H9 (cell line): ENCODE results near the gene TRIM22. TPM values are rescaled to one million over a fixed set of nuclear protein-coding genes. Genes with fewer than 3 reads are reported as not detected.
A peak's percentile ranks its signal among the peaks of the same experiment; 100 is the strongest.

Experiments used
- DNase-seq: peaks from one replicate; pipeline ENCODE4 v3.0.0-alpha.2; 2017
- H2AFZ ChIP-seq: one replicate; pipeline ENCODE4 v1.6.1; 2013; ENCODE audit warnings: mild to moderate bottlenecking, low read length, control low read depth, moderate library complexity
- H2AK5ac ChIP-seq: 2 replicates; pipeline ENCODE4 v1.6.1; 2013; ENCODE audit warnings: low read length, control low read depth, mixed read lengths; ENCODE audit not compliant: insufficient read length
- H2BK120ac ChIP-seq: one replicate; pipeline ENCODE4 v1.6.1; 2013; ENCODE audit warnings: low read depth, mild to moderate bottlenecking, low read length, control low read depth, inconsistent platforms; ENCODE audit not compliant: poor library complexity, severe bottlenecking
- H2BK12ac ChIP-seq: 2 replicates; pipeline ENCODE4 v1.6.1; 2013; ENCODE audit warnings: low read length, control low read depth, mixed read lengths, low read depth; ENCODE audit not compliant: insufficient read length
- H2BK15ac ChIP-seq: 2 replicates; pipeline ENCODE4 v1.6.1; 2013; ENCODE audit warnings: low read depth, low read length, control low read depth
- H2BK20ac ChIP-seq: one replicate; pipeline ENCODE4 v1.6.1; 2013; ENCODE audit warnings: low read depth, mild to moderate bottlenecking, low read length, control low read depth, inconsistent platforms; ENCODE audit not compliant: poor library complexity, severe bottlenecking
- H2BK5ac ChIP-seq: 2 replicates; pipeline ENCODE4 v1.6.1; 2013; ENCODE audit warnings: low read length, control low read depth, mixed read lengths; ENCODE audit not compliant: insufficient read length
- H3K14ac ChIP-seq: 2 replicates; pipeline ENCODE4 v1.6.1; 2013; ENCODE audit warnings: low read length, control low read depth; ENCODE audit not compliant: insufficient read depth
- H3K18ac ChIP-seq: 2 replicates; pipeline ENCODE4 v1.6.1; 2013; ENCODE audit warnings: low read depth, mild to moderate bottlenecking, mixed read lengths, low read length, control low read depth; ENCODE audit not compliant: insufficient read length
- H3K23ac ChIP-seq: 2 replicates; pipeline ENCODE4 v1.6.1; 2013; ENCODE audit warnings: low read length, control low read depth, mixed read lengths, low read depth; ENCODE audit not compliant: insufficient read length
- H3K23me2 ChIP-seq: 2 replicates; pipeline ENCODE4 v1.6.1; 2013; ENCODE audit warnings: low read depth, mild to moderate bottlenecking, mixed read lengths, low read length, control low read depth; ENCODE audit not compliant: insufficient read length, poor library complexity, severe bottlenecking
- H3K27ac ChIP-seq: 2 replicates; pipeline ENCODE4 v1.5.1; 2013; ENCODE audit warnings: low read length, control low read depth, mixed read lengths, low read depth; ENCODE audit not compliant: insufficient read length
- H3K27me3 ChIP-seq: 2 replicates; pipeline ENCODE4 v1.6.1; 2013; ENCODE audit warnings: low read length, control low read depth, inconsistent platforms; ENCODE audit not compliant: insufficient read depth
- H3K4ac ChIP-seq: 2 replicates; pipeline ENCODE4 v1.6.1; 2013; ENCODE audit warnings: low read depth, mild to moderate bottlenecking, control low read depth, inconsistent platforms, low read length, moderate library complexity
- H3K4me1 ChIP-seq: 2 replicates; pipeline ENCODE4 v1.6.1; 2013; ENCODE audit warnings: low read length, control low read depth, inconsistent platforms; ENCODE audit not compliant: insufficient read depth
- H3K4me2 ChIP-seq: 2 replicates; pipeline ENCODE4 v1.6.1; 2013; ENCODE audit warnings: low read length, control low read depth, mixed read lengths; ENCODE audit not compliant: insufficient read length, insufficient read depth
- H3K56ac ChIP-seq: 2 replicates; pipeline ENCODE4 v1.6.1; 2013; ENCODE audit warnings: low read depth, mild to moderate bottlenecking, mixed read lengths, low read length, control low read depth; ENCODE audit not compliant: insufficient read length
- H3K79me1 ChIP-seq: 2 replicates; pipeline ENCODE4 v1.6.1; 2013; ENCODE audit warnings: low read depth, mild to moderate bottlenecking, moderate library complexity, low read length, control low read depth, inconsistent platforms; ENCODE audit not compliant: insufficient read depth, poor library complexity, severe bottlenecking
- H3K79me2 ChIP-seq: 2 replicates; pipeline ENCODE4 v1.6.1; 2013; ENCODE audit warnings: low read length, control low read depth, inconsistent platforms; ENCODE audit not compliant: insufficient read depth
- H3K9ac ChIP-seq: 2 replicates; pipeline ENCODE4 v1.6.1; 2013; ENCODE audit warnings: low read length, control low read depth, mixed read lengths; ENCODE audit not compliant: insufficient read length; ENCODE audit errors: extremely low read depth
- H3K9me3 ChIP-seq: one replicate; pipeline ENCODE4 v1.6.1; 2013; ENCODE audit warnings: low read depth, low read length, inconsistent platforms; ENCODE audit not compliant: control insufficient read depth
- H3T11ph ChIP-seq: one replicate; pipeline ENCODE4 v1.6.1; 2013; ENCODE audit warnings: mild to moderate bottlenecking, low read length, control low read depth, inconsistent platforms
- H4K20me1 ChIP-seq: one replicate; pipeline ENCODE4 v1.6.1; 2013; ENCODE audit not compliant: control insufficient read depth, insufficient read length, insufficient read depth
- H4K5ac ChIP-seq: 2 replicates; pipeline ENCODE4 v1.6.1; 2013; ENCODE audit warnings: low read depth, mild to moderate bottlenecking, mixed read lengths, low read length, control low read depth; ENCODE audit not compliant: insufficient read length
- H4K8ac ChIP-seq: replicated peaks from 2 replicates; pipeline ENCODE4 v1.6.1; 2013; ENCODE audit warnings: low read length, control low read depth, mixed read lengths, low read depth; ENCODE audit not compliant: insufficient read length
- H4K91ac ChIP-seq: 2 replicates; pipeline ENCODE4 v1.6.1; 2013; ENCODE audit warnings: low read depth, mild to moderate bottlenecking, moderate library complexity, mixed read lengths, low read length, control low read depth; ENCODE audit not compliant: insufficient read length
- H3K27ac Mint-ChIP-seq, 3 experiments: 2 replicates in 2 of 3; 3 replicates in 1 of 3; pipeline ENCODE4 v1.8.0; 2020 to 2021; ENCODE audit warnings: mixed read lengths in 3 of 3, mild to moderate bottlenecking in 1 of 3, moderate library complexity in 1 of 3
- H3K27me3 Mint-ChIP-seq: 2 replicates; pipeline ENCODE4 v1.8.0; 2021; ENCODE audit warnings: low read depth, mild to moderate bottlenecking, moderate library complexity, mixed read lengths
- H3K36me3 Mint-ChIP-seq, 3 experiments: 2 replicates in 2 of 3; 3 replicates in 1 of 3; pipeline ENCODE4 v1.8.0; 2020 to 2021; ENCODE audit warnings: low read depth in 3 of 3, mixed read lengths in 3 of 3; ENCODE audit not compliant: insufficient read depth in 1 of 3
- H3K4me1 Mint-ChIP-seq, 2 experiments: 2 replicates each; pipeline ENCODE4 v1.8.0; 2020; ENCODE audit warnings: mixed read lengths in 2 of 2
- H3K4me3 Mint-ChIP-seq, 2 experiments: 2 replicates in 1 of 2; 3 replicates in 1 of 2; pipeline ENCODE4 v1.8.0; 2020 to 2021; ENCODE audit warnings: mild to moderate bottlenecking in 2 of 2, mixed read lengths in 2 of 2, moderate library complexity in 1 of 2
- H3K9me3 Mint-ChIP-seq, 2 experiments: 2 replicates in 1 of 2; 3 replicates in 1 of 2; pipeline ENCODE4 v1.8.0; 2020; ENCODE audit warnings: mild to moderate bottlenecking in 2 of 2, mixed read lengths in 2 of 2, moderate library complexity in 1 of 2
- WGBS: extraction: QIAGEN DNeasy Blood & Tissue Kit; methylation state at CpG from one replicate; pipeline ENCODE4 v1.1.7; 2013; ENCODE audit warnings: missing lambda C conversion rate, low lambda C conversion rate, mixed read lengths; ENCODE audit not compliant: insufficient read length; ENCODE audit errors: extremely low coverage; 5-methylcytosine and 5-hydroxymethylcytosine counted together
- total RNA-seq: library from RNA; stranded (reverse); gene quantifications from 2 replicates; pipeline ENCODE4 v1.2.1, GENCODE V29; 2021
- TF ChIP-seq, protein P1 (sequence below): fragments of 200-600 bp; sonication (generic); conservative IDR thresholded peaks from 3 replicates; pipeline ENCODE4 v1.8.0; 2021; ENCODE audit warnings: antibody characterized with exemption, mild to moderate bottlenecking

The TRIM22 gene
- total RNA-seq, 1 experiment from 2014 or later = 78.6 TPM

DNA sequence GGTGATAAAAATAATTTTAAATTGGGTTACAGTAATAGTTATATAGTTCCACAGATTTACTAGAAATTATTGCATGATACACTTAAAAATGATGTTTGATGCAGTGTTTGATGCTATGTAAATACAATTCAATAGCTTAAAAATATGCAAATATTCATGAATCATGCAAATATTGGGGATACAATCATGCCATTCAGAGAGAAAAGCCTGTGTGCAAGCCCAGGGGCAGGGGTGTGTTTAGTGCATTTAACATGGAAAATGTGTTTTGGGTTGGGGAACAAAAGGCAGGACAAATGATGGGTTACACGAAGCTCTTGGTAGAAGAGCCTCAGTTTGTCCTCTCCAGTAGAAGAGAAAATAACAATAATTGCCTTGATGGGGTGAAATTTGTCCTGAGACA, 6.0 kb downstream of the TRIM22 start:
- no peak overlapping the region for H3K27ac ChIP-seq
- no peak overlapping the region for H3K14ac ChIP-seq
- no peak overlapping the region for H2BK20ac ChIP-seq
- no peak overlapping the region for H2AFZ ChIP-seq
- no peaks in the 10 kb centered on the region for H3K79me1 ChIP-seq
- no peak overlapping the region for H4K8ac ChIP-seq
- H3K18ac ChIP-seq = no peak overlapping the region
- no peak overlapping the region for H4K91ac ChIP-seq
- peaks cover 4 to 67% (median 51%) of the 10 kb centered on the region in 3 experiments; a peak in 5 of 7 replicates for H3K36me3 Mint-ChIP-seq
- no peaks in the 10 kb centered on the region for H3K27me3 ChIP-seq
- H3K4me1 ChIP-seq = no peaks in the 10 kb centered on the region; the same call in 1 of the 2 replicates
- no peaks in the 10 kb centered on the region for H4K20me1 ChIP-seq
- H2BK15ac ChIP-seq = no peak overlapping the region
- H3K27me3 Mint-ChIP-seq = no peaks in the 10 kb centered on the region
- H3K9ac ChIP-seq = no peak overlapping the region
- peak overlapping the region in 1 of 3 experiments; percentile 46; a peak in 1 of 7 replicates for H3K27ac Mint-ChIP-seq
- H3K9me3 ChIP-seq = no peaks in the 10 kb centered on the region
- no peak overlapping the region for H2AK5ac ChIP-seq
- no peak overlapping the region for H4K5ac ChIP-seq
- H3K56ac ChIP-seq = no peak overlapping the region
- no peak overlapping the region for H2BK120ac ChIP-seq
- TF ChIP-seq, protein P1, sequence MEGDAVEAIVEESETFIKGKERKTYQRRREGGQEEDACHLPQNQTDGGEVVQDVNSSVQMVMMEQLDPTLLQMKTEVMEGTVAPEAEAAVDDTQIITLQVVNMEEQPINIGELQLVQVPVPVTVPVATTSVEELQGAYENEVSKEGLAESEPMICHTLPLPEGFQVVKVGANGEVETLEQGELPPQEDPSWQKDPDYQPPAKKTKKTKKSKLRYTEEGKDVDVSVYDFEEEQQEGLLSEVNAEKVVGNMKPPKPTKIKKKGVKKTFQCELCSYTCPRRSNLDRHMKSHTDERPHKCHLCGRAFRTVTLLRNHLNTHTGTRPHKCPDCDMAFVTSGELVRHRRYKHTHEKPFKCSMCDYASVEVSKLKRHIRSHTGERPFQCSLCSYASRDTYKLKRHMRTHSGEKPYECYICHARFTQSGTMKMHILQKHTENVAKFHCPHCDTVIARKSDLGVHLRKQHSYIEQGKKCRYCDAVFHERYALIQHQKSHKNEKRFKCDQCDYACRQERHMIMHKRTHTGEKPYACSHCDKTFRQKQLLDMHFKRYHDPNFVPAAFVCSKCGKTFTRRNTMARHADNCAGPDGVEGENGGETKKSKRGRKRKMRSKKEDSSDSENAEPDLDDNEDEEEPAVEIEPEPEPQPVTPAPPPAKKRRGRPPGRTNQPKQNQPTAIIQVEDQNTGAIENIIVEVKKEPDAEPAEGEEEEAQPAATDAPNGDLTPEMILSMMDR = no peak
- peaks cover 16 to 29% of the 10 kb centered on the region in 2 experiments for H3K4me1 Mint-ChIP-seq
- no peak overlapping the region for H3T11ph ChIP-seq
- H3K4me2 ChIP-seq = no peak overlapping the region
- WGBS = no CpG with 5 or more reads among the region's 1 CpG
- H3K23ac ChIP-seq = no peak overlapping the region
- H3K23me2 ChIP-seq = peaks cover 5% of the 10 kb centered on the region
- H2BK5ac ChIP-seq = no peak overlapping the region
- no peak overlapping the region for H3K4me3 Mint-ChIP-seq
- H3K4ac ChIP-seq = no peak overlapping the region
- H2BK12ac ChIP-seq = no peak overlapping the region
- peaks cover 3% of the 10 kb centered on the region; the same call in 1 of the 2 replicates for H3K79me2 ChIP-seq
- no peaks in the 10 kb centered on the region for H3K9me3 Mint-ChIP-seq
- DNase-seq = no peak
